Measurements from ENCODE around the gene TOM1L2.

DNA sequence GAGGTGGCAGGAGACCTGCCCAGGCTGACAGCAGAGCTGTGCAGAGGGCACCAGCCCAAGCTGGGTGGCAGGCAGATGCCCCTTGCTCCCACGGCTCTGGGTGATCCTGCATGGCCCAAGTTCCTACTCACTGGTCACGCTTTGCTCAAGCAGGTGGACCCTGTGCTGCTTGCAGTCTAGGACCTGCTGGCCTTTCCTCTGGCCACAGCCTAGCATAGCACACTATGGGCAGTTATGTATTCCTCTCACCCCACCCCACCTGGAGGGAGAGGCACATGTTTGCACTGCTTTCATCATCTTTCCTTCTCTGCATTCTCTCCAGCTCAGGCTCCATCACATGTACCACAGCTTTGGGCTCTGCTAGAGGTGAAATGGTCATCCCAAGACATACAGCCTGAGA, 115.8 kb downstream of the TOM1L2 start:
- TF ChIP-seq, protein P1, sequence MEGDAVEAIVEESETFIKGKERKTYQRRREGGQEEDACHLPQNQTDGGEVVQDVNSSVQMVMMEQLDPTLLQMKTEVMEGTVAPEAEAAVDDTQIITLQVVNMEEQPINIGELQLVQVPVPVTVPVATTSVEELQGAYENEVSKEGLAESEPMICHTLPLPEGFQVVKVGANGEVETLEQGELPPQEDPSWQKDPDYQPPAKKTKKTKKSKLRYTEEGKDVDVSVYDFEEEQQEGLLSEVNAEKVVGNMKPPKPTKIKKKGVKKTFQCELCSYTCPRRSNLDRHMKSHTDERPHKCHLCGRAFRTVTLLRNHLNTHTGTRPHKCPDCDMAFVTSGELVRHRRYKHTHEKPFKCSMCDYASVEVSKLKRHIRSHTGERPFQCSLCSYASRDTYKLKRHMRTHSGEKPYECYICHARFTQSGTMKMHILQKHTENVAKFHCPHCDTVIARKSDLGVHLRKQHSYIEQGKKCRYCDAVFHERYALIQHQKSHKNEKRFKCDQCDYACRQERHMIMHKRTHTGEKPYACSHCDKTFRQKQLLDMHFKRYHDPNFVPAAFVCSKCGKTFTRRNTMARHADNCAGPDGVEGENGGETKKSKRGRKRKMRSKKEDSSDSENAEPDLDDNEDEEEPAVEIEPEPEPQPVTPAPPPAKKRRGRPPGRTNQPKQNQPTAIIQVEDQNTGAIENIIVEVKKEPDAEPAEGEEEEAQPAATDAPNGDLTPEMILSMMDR (IDR thresholded peaks at IDR 0.05; ENCODE audit: low read length) = no peak
- TF ChIP-seq EZH2 (optimal IDR thresholded peaks at IDR 0.05; ENCODE audit: low read depth, low read length) = no peak

Data from MM.1S (cell line).